ENCODE results near the gene SHISA4.
"Not testable (repeated sequence)": the region's sequence is repeated elsewhere in the genome, so short reads cannot be mapped to it uniquely, and the experiment has no call there.

Gene SHISA4

DNA sequence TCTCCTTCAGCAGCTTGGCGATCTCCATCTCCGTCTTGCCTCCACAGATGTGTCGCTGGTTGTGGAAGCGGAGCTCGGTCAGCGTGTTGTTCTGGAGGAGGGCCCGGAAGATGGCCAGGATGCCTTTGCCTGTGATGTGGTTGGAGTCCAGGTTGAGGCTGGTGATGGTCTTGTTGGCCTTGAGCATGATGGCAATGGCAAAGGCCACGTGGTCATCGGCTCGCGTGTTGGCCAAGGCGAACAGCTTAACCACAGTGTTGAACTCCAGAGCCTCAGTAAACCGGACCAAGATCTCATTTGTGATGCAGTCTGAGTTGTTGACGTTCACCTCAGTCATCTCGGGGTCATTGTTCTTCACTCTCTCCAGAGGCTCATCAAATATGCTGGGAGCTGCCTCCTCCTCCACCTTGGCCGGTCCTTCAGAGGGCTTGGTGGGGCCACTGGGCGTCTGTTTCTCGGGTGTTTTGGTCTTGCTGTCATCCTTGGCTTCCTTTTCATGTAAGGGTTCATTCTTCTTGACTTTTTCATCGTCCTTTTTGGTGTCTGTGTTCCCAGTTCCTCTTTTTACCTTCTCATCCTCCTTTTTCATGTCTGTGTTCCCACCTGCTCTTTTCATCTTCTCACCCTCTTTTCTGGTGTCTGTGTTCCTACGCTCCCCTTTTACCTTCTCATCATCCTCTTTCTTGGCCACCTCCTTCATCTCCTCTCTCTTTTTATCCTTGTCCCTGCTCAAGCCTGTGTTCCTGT, 11.2 kb downstream of the SHISA4 start:
- DNase-seq = no peak

DNA sequence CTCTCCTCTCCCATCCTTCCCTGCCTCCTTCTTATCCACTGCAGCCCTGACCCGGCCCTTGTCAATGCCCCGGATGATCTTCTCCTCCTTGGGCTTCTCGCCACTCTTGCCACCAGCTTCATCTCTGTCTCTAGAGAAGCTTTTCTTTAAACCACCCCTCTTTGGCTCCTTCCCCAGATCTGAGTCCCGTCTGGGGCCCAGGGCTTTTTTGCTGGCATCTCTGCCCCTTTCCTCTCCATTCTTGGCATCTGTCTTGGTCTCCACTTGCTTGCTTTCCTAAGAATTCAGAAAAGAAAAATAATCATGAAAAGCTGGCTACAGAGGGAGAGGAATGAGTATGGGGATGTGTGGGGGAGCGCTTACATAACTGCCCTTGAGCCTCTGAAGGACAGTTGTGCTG, 11.8 kb downstream of the SHISA4 start:
- no peak for DNase-seq

DNA sequence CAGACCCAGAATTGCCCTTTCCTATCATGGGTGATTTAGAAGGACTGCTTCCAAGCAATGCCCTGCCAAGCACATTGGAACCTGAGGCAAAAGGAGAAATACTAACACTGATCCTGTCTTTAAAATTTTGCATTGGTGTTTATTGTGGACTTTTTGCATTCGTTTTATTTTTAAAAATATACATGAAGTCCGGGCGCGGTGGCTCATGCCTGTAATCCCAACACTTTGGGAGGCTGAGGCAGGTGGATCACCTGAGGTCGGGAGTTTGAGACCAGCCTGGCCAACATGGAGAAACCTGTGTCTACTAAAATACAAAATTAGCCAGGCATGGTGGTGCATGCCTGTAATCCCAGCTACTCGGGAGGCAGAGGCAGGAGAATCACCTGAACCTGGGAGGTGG, 12.3 kb downstream of the SHISA4 start:
- not testable (repeated sequence) for DNase-seq

DNA sequence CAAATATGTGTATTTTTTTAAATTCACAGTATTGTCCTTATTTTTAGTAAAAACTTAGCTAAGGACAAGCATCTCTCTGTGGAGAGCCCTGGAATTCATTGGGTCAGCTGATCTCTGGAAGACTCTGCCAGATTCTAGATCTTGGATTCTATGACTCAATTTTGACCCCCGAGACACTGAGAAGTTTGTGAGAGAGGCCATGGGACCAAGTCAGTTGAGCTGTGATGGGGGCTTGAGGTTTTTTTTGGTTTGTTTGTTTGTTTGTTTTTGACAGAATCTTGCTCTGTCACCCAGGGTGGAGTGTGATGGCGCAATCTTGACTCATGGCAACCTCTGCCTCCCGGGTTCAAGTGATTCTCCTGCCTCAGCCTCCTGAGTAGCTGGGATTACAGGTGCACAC, 13.5 kb downstream of the SHISA4 start:
- no peak for DNase-seq

DNA sequence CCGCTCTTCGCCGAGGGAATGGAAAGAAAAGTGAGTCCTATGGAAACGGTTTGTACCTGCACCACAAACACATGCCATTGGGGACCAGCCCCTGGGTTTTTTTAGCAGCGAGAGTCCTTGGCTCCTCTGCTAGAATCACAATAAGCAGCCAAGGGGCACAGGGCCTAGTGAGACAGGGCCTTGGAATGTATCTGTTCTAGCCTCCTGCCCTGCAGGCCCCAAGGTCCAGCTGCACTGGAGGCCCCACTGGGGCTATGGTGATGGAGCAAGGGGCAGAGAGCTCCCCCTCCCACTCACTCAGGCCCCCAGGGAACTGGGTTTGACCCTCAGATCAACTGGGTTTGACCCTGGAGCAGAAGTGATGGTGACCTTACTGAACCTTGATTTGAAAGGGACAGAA, 14.4 kb downstream of the SHISA4 start:
- no peak for DNase-seq

DNA sequence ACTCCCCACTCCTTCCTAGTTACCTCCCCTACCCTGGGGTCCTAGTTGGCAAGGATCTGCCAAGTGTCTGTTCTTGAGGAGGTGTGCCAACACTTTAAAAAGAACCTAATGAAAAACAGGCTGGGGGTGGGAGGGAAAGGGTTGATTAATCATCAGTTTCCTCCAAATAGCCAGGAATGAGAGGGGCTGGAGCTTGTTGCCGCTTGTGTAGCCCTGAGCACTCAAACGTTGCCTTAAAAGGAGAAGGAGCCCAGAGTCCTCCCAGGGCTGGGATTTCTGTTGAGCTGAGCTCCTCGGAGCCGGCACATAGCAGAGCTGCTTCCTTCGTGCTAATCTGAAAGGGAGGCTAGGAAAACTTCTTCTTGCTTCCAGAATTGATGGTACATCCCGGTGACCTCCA, 15.9 kb downstream of the SHISA4 start:
- DNase-seq = no peak

DNA sequence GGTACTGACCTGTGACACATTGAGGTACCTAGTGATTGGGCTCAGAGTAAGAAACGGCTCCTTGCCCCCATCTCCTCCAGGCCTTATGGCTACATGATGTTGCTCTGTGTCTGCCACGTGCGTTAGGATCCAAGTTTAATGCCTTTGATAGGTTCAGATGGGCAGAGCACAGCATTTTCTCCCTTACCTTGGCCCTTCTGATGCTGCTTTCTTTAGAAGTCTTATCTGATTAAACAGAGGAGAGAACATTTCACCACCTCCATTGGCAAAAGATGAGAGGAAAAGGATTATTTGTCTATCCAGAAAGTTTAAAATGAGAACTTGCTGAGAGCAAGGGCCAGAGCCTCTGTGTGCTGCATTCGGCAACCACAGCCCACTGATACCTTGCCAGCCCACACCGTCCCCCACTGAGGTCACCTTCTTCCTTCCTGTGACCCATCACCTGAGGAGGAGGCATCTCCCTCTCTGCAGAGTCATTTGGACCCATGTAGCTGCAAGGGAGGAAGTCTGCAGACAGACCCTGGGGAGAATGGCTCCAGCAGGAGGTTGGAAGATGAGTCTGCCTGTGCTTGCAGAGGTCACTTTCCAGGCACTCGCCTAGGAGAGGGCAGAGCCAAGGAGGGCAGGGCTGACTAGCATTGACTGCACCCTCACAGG, 16.7 kb downstream of the SHISA4 start:
- no peak for DNase-seq

DNA sequence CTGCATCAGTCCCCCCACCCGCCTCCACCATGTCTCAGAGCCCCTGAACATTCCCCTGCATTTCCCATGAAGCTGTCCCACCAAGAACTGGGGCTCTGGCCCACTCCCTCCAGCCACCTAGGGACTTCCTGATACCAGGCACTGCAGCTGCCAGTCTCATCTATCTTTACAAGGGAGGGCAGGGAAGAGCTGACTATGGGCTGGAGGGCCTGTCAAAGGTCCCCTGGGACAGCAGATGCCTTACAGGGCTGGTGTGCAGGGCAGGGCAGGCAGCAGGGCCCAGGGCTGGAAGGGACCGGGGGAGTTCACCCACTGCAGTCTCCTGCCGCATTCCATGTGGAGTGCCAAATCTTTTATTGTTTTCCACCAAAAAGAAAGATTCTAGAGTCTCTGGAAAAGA, 17.6 kb downstream of the SHISA4 start:
- no peak for DNase-seq

DNA sequence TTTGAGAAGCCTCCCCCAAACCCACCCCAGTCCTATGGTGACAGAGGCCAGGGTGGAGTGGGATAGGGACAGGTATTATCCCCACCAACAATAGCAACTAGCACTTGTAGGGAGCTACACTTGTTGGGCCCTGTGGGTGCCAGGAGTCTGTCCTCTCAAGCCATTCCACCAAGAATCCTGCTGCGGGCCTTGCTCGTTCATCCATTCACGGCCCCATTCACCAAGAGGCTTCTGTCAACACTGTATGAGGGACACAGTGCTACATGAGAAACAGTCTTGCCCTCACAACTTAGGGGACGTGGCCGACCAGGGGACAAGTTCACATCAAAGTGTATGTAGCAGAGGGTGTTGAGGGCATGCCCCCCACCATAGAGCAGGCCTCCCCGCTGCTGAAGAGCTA, 18.9 kb downstream of the SHISA4 start:
- DNase-seq = no peak

DNA sequence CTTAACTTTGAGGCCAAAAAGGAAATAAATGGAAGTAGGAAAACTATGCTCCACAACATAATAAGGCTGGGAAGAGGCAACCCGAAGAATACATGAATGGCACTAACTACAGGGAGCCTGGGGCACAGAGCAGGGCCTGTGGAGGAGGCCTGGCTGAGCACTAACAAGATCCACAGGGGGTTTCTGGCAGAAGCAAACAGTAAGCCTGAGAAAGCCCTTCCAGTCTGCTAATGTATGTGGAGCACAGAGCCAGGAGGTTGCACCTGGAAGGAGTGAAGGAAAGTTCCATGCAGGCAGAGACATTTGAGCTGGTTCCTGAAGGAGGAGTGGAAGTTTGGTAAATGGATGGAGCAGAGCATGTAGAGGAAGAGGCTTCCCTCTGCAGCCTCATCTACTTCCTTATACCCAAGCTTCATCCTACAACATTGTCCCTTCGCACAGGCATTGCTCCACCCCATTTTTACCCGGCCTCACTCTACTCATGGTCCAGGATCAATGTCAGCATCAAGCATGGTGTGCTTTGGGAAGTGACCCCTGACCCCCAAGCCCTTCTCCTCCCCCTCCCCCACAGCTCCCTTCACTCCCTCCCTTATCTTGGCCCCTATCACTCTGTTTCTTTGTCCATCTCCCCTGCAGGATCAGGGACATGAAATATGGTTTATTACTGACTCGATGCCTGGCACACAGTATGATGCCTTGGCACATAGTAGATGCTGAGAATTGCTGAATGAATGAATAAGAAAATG, 23.3 kb downstream of the SHISA4 start:
- no peak for DNase-seq

DNA sequence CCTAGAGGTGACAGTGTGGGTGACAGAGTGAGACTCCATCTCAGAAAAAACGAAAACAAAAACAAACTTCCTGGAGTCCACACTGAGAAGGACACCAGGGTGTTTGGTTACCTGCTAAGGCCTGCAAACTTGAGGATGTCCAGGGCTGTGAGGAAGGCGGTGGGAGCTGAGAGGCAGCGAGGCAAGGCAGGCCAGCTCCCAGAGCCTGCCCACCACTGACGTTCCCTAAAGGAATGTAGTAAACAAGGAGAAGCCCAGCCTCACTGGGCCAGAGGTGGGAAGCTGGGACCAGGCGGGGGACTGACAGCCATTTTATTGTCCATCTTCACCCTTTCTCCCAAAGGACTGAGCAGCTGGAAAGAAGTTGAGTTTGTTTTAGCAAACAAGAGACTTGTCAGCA, 24.1 kb downstream of the SHISA4 start:
- no peak for DNase-seq

DNA sequence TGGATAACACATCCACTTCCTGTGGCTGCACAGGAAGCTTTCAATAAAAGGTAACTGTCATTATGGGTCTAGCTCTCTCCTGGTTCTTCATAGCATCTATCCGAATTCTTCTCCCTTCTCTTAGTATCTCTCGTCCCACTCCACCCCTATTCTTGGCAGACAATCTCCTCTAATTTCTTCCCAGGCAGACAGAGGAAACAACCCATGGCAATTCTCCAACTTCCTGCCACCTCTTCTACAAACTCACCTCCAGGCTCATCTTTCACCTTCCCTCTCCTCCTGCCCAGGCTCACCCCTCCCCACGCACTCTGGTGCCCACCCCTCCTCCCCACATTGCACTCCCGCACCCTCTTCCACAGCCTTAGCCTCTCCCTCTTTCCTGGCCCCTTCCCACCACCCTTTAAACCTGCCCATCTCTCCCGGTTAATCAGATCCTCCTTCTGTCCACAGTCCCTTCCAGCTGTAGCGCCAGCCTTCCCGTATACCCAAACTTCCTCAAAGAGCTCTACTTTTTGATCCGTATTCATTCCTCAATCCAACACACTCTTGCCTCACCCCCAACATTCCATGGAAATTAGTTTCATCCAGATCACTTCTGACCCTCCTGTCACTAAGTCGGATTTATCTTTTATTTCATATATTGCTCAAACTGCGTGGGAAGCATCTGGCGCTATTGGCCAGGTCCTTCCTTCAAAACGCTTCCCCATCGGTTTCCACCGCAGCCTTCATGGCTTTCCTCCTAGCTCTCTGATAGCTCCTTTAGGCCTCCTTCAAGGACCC, 25.9 kb downstream of the SHISA4 start:
- no peak for DNase-seq

DNA sequence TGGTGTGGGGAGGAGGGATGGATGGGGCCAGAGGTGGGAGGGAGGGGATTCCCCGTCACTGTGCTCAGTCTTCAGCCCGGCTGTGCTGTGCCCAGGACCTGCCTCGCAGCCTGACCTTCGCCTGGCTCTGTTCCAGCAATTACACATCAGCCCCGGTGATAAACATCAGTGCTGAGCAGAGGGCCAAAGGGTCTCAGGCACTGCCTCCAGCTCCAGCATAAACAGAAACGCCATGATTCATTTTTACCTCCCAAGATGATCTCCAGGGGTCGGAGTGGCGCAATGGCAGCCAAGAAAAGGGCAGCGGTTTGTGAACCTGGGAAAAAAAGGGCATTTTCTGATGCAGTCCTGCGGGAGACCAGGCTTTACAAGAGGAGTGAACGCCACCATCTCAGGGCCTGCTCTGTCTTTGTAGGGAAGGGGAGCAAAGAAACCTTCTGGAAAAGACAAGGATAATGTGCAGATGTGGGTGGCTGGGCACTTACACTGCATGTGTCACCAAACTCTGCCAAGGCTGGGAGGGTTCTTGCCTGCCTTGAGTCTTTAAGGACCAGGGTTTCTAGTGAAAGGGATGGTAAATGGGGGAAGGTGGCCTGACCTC, 28.1 kb downstream of the SHISA4 start:
- peak; percentile 52 for DNase-seq

DNA sequence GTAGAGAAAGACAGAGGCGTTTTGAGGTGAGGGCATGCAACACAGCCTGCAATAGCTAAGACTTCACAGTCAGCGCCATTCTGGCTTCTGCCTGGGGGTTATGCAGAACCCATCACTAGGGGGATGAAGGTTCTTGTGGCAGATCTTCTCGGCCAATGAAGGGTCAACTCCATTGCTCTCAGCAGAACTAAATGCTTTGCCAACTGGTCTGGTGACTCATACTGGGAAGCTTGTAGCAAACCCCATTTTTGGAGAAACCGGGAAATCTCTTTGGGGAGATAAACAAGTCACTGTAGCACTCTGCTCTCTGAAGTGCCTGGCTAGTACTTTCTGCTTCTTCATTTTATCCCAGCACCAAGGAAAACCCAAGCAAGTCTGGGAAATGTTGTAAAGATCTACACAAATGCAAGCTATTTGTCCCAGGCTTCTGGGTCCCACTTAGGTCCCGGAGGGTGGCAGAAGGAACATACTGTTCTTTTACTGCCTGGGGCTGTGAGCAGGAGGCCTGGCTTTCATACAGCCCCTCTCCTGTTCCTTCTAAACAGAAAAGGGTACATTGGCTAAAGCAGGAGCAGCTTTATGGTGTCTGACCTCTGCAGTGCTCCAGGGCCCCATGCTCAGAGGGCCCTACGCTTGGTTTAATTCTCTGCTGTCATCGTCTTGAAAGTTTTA, 28.8 kb downstream of the SHISA4 start:
- DNase-seq = no peak

DNA sequence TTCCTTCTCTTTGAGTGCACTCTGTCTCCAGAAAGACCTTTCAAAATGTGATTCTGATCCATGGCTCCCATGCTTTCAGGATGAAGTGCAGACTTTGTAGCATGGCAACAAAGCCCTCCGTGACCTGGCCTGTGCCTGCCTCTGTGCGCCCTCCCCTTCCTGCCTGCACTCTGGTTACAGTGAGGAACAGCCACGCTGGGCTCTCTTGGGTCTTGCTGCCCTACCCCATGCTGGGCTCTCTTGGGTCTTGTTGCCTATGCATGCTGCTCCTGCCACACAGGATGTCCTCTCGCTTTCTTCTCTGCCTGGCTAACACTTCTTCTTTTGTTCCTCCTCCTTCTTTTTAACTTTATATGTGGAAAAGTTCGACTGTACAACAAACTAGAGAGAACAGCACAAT, 29.6 kb downstream of the SHISA4 start:
- no peak for DNase-seq

DNA sequence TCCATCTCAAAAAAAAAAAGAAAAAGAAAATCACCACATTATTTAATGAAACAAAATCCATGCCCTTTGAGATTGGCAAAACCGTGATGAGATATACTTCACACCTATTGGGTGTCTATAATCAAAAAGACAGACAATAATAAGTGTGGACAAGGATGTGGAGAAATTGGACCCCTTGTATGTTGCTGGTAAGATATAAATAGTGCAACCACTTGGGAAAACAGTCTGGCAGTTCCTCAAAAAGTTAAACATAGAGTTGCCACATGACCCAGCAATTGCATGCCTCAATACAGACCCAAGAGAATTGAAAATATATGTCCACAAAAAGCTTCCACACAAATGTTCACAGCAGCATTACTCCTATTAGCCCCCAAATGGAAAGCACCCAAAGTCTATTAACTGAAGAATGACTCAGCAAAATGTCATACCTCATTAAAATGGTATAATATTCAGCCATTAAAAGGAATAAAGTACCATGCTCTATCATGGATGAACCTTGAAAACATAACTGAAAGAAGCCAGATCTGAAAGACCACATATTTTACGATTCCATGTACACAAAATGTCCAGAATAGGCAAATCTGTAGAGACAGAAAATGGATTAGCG, 33.4 kb downstream of the SHISA4 start:
- DNase-seq = no peak

DNA sequence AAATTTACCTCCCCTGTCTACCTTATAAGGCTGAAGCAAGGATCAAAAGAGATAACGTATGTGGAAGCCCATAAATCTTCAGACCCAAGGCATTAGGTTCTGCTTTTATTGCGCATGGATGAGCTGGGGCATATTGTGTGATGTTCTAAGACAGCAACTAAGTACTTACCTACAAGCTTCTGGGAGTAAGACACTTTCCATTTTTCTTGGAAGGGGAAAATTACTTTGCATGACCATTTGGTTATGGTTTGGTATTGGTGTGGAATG, 36.5 kb downstream of the SHISA4 start:
- DNase-seq = no peak

DNA sequence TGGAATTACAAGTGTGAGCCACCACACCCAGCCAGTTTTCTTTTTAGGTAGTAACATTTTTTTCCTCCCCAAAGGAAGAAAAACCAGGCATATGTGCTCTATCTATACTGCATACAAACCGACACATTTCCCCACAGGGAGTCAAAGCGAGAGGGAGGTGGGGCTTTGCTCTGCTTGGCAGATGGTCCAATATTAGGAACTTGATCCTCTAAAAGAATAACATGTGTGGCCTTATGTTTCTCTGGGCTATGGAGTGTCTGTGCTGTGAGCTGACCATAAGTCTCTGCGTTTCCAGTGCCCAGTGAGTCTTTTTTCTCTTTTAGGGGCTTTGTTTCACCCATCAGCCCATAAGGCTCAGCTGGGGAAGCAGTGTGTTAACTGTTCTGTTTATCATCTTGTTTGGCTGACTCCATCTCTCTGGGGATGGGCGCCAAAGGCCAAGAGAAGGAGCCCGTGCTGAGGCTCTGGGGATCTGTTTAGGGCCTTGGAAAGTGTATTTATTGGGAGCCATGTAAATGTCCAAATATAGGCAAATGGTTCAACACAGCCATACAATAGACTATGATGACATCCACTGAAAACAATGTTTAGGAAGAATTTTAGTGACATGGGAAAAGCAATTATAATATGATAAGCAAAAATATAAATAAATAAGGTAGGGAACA, 37.4 kb downstream of the SHISA4 start:
- DNase-seq = no peak

DNA sequence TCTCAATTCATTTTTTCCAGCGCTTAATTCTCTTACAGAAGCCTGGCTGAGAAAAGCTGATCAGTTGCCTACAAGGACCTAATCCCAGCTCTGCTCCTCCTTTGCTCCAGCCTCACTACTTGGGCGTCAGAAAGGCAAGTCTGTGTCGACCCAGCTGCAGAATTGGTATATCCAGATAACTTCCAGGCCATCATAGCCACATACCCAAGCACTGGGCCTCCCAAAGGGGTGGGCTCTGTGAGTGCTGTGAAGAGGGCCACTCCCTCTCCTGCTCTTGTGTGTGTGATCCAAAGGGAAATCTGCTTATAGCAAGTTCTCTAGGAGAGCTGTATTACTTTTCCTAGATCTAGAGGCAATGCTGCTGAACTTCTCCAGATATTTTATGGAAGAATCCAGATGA, 39.6 kb downstream of the SHISA4 start:
- no peak for DNase-seq

DNA sequence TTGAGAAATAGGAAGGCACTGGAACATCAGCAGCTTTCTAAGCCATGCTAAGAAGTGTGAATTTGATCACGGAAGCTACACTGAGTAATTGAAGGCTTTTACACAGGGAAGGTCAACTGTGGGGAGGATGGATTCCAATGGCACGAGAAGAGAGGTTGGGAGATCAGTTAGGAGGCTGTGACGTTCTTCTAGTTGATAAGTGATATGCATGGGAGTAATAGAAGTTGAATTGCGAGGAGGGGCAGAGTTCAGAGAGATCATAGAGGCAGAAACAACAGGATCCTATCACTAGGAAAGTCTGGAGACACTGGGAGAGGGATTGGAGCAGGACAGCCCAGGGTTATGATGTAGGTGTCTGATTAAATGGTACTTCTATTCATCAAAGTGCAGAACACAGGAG, 41.4 kb downstream of the SHISA4 start:
- no peak for DNase-seq

DNA sequence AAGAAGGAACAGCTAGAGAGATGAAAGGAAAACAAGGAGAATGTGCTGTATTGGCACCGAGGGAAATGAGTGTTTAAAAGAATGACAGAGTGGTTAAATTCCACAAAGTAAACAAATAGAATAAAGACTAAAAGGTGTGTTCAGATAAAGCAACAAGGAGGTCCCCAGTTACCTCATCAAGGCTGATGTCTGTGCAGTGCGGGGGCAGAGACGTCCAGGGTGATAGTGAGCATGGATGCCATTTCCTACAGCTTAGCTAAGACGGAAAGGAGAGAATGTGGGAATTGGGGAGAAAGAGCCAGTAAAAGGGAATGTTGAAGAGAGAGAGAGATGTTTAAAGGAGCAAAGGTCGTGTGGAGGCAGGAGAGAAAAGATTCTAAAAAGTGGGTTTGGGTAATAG, 42.1 kb downstream of the SHISA4 start:
- DNase-seq = no peak
